Common myeloid progenitor, CD34-positive (primary cell): ENCODE results near the gene OR2A42. TPM values are rescaled to one million over a fixed set of nuclear protein-coding genes. Genes with fewer than 3 reads are reported as not detected.
"Not testable (repeated sequence)": the region's sequence is repeated elsewhere in the genome, so short reads cannot be mapped to it uniquely, and the experiment has no call there.

ENCODE experiments used
- CTCF ChIA-PET: fragments of 350-600 bp; sonication (Branson Sonifier 250); formaldehyde crosslinking; loops from one replicate; lab custom pipeline; 2021; ENCODE audit warnings: antibody characterized with exemption; lab: Charles Lee
- POLR2A ChIA-PET: fragments of 350-600 bp; sonication (Branson Sonifier 250); formaldehyde crosslinking; loops from one replicate; lab custom pipeline; 2021; ENCODE audit warnings: antibody characterized with exemption; lab: Charles Lee
- DNase-seq, 3 donors: peaks; one replicate each; pipeline versions ENCODE4 v3.0.0 to v3.0.0-alpha.2; 2013
- H3K27ac ChIP-seq, 2 experiments: 1 replicate in 1 of 2; 2 replicates in 1 of 2; pipeline ENCODE4 v1.7.0; 2013; ENCODE audit warnings: inconsistent platforms in 2 of 2, low read length in 2 of 2, mild to moderate bottlenecking in 2 of 2, low read depth in 1 of 2, moderate library complexity in 1 of 2; ENCODE audit not compliant: severe bottlenecking in 2 of 2, insufficient read depth in 1 of 2, poor library complexity in 1 of 2
- H3K27me3 ChIP-seq, 5 experiments: replicated peaks in 2 of 5; 1 replicate in 3 of 5; 2 replicates in 2 of 5; pipeline versions ENCODE4 v1.6.1 to v1.7.0; 2013; ENCODE audit warnings: low read length in 4 of 5, mild to moderate bottlenecking in 2 of 5, moderate library complexity in 2 of 5, inconsistent platforms in 1 of 5; ENCODE audit not compliant: insufficient read depth in 5 of 5, control insufficient read depth in 4 of 5
- H3K36me3 ChIP-seq, 4 experiments: 1 replicate in 2 of 4; 2 replicates in 2 of 4; pipeline versions ENCODE4 v1.6.1 to v1.7.0; 2013; ENCODE audit warnings: low read length in 3 of 4, control low read depth in 1 of 4, mild to moderate bottlenecking in 1 of 4; ENCODE audit not compliant: control insufficient read depth in 4 of 4, insufficient read depth in 4 of 4
- H3K4me1 ChIP-seq, 4 experiments: 1 replicate in 3 of 4; 2 replicates in 1 of 4; pipeline versions ENCODE4 v1.6.1 to v1.7.1; 2013; ENCODE audit warnings: low read length in 3 of 4, mild to moderate bottlenecking in 3 of 4, control low read depth in 1 of 4, inconsistent platforms in 1 of 4, moderate library complexity in 1 of 4; ENCODE audit not compliant: control insufficient read depth in 4 of 4, insufficient read depth in 4 of 4; ENCODE audit errors: control extremely low read depth in 1 of 4
- H3K4me3 ChIP-seq, 7 experiments: 1 replicate in 4 of 7; 2 replicates in 3 of 7; pipeline versions ENCODE4 v1.5.1 to v1.7.0; 2013; ENCODE audit warnings: mild to moderate bottlenecking in 7 of 7, low read length in 6 of 7, moderate library complexity in 6 of 7, inconsistent platforms in 2 of 7, low read depth in 2 of 7, control low read depth in 1 of 7; ENCODE audit not compliant: insufficient read depth in 4 of 7, control insufficient read depth in 1 of 7; ENCODE audit errors: extremely low read depth in 1 of 7
- H3K9me3 ChIP-seq, 5 experiments: 1 replicate in 4 of 5; 2 replicates in 1 of 5; pipeline versions ENCODE4 v1.6.1 to v1.7.1; 2013; ENCODE audit warnings: low read length in 4 of 5, mild to moderate bottlenecking in 2 of 5, inconsistent platforms in 1 of 5, low read depth in 1 of 5, moderate library complexity in 1 of 5; ENCODE audit not compliant: control insufficient read depth in 4 of 5, insufficient read depth in 2 of 5; ENCODE audit errors: control extremely low read depth in 1 of 5
- WGBS: methylation state at CpG from one replicate; pipeline ENCODE4 v1.1.5; 2013; ENCODE audit not compliant: insufficient coverage; 5-methylcytosine and 5-hydroxymethylcytosine counted together
- polyA plus RNA-seq: library from polyadenylated mRNA; unstranded; fragments of 120-200 nt; gene quantifications from one replicate; pipeline ENCODE4 v1.2.1, GENCODE V29; 2013

OR2A42 gene, protein sequence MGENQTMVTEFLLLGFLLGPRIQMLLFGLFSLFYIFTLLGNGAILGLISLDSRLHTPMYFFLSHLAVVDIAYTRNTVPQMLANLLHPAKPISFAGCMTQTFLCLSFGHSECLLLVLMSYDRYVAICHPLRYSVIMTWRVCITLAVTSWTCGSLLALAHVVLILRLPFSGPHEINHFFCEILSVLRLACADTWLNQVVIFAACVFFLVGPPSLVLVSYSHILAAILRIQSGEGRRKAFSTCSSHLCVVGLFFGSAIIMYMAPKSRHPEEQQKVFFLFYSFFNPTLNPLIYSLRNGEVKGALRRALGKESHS
- 0.79 TPM for polyA plus RNA-seq

DNA sequence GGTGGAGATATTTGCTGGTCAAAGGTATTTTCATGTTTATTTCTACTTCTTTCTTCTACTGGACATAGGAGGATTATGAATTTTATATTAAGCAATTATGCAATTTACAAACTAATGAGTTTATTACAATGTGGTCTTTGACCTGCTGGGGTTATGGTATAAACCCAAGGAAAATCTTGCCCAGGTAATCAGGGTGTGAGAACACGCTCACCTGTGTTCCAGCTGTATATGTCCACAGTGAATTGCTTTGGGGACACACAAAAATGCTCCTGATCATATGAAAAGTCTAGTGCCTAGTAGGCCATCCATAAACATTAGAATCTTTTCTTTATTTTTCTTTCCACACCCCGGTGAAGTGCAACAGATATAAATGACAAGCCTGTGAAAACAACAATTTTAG lies at the start of gene OR2A42:
Gene OR2A42 (minus strand): TSS at position 241 of the 400 bp plus-strand sequence. CDS start 6,762 bp downstream, outside the sequence.
- WGBS, result no CpG with 5 or more reads among the region's 2 CpGs
- POLR2A ChIA-PET, H3K36me3 ChIP-seq, H3K4me3 ChIP-seq, H3K27ac ChIP-seq, H3K9me3 ChIP-seq, H3K4me1 ChIP-seq, CTCF ChIA-PET, H3K27me3 ChIP-seq, DNase-seq: not testable (repeated sequence)

DNA sequence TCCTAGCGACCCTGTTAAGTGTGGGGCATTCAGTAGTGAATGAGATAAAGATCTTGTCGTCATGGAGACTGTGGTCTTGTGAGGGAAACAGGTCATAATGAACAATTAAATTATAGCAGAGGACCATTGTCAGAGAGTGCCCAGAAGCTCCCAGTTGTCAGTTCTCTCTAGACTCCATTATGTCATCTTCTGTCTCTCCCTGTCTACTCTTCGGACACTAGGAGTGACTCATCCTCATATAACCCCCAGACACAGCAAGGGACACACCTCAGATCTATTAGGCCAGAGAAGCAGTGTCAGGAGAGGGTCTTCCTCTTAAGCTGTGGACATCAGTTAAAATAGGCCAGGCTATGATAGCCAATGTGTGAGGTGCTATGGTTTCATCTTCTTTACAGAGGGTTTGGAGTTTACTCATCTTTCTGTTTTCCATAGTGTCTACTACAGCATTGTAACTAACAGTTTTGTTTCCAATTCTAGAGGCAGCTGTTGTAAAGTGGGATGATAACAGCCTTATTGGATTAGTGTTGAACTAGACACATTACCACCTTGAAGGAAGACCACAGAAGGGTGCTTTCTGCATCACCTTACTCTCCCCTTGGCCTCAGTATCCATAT lies 47.9 kb upstream of the OR2A42 start:
- POLR2A ChIA-PET, H3K36me3 ChIP-seq, H3K4me3 ChIP-seq, CTCF ChIA-PET, DNase-seq, H3K27me3 ChIP-seq, H3K4me1 ChIP-seq, H3K9me3 ChIP-seq, H3K27ac ChIP-seq: not testable (repeated sequence)
- no CpG with 5 or more reads among the region's 3 CpGs for WGBS

DNA sequence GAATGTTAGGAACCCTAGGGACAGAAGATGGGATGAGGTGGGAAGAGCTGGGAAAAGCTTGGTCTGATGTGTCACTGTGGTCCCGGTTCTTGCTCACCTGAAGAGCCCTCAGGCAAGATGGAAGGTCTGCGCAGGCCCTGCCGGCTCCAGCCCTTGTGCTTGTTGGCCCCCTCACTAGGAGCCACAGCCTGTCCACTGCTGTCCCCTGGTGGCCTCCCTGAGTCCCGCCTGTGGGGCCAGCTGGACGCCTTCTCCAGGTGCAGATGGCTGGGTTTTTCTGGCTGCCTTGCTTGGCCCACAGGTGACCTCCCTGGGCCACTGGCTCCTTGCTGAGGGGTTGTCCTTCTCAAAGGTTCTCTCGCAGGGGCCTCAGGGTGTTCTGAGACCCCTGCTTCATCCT lies 44.3 kb upstream of the OR2A42 start:
- POLR2A ChIA-PET, H3K4me1 ChIP-seq, DNase-seq, CTCF ChIA-PET, H3K27me3 ChIP-seq, H3K27ac ChIP-seq, H3K4me3 ChIP-seq, H3K36me3 ChIP-seq, H3K9me3 ChIP-seq: not testable (repeated sequence)
- WGBS, result no CpG with 5 or more reads among the region's 6 CpGs

DNA sequence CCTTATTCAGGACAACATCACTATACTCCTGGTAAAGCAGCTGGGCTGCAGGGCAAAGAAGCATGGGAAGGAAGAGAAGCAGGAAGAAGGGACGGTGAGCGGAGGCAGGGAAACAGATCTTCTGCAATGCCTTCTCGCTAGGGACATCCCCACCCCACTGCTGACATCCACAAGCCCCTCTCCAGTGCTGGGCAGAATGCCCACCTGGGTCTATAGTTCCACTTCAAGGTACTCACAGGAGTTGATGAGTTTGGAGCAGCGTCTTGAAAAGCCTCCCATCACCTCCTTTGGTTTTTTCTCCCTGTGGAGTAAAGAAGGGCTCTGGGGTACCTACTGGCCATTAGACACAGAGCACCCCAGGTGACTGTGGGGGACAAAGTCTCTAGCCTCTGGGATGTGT lies 43.1 kb upstream of the OR2A42 start:
- H3K4me3 ChIP-seq, H3K27me3 ChIP-seq, POLR2A ChIA-PET, CTCF ChIA-PET, H3K27ac ChIP-seq, H3K36me3 ChIP-seq, DNase-seq, H3K4me1 ChIP-seq, H3K9me3 ChIP-seq: not testable (repeated sequence)
- WGBS, result 100% methylated on average over 1 of the region's 4 CpGs

GRCh38 chr7:144281981-144282380 lies 42.6 kb upstream of the OR2A42 start:
- CTCF ChIA-PET, result not testable (repeated sequence)

GRCh38 chr7:144280010-144280409 lies 40.6 kb upstream of the OR2A42 start:
- H3K4me3 ChIP-seq, H3K36me3 ChIP-seq, POLR2A ChIA-PET, H3K27me3 ChIP-seq, H3K9me3 ChIP-seq, H3K4me1 ChIP-seq, DNase-seq, H3K27ac ChIP-seq, CTCF ChIA-PET: not testable (repeated sequence)
- WGBS, result no CpG with 5 or more reads among the region's 6 CpGs

More at GRCh38 chr7:144281981-144282380, 42.6 kb upstream of the OR2A42 start:
- H3K27ac ChIP-seq, H3K4me3 ChIP-seq, H3K27me3 ChIP-seq, H3K4me1 ChIP-seq, POLR2A ChIA-PET, H3K9me3 ChIP-seq, DNase-seq, H3K36me3 ChIP-seq: not testable (repeated sequence)
- WGBS, result no CpG with 5 or more reads among the region's 8 CpGs

DNA sequence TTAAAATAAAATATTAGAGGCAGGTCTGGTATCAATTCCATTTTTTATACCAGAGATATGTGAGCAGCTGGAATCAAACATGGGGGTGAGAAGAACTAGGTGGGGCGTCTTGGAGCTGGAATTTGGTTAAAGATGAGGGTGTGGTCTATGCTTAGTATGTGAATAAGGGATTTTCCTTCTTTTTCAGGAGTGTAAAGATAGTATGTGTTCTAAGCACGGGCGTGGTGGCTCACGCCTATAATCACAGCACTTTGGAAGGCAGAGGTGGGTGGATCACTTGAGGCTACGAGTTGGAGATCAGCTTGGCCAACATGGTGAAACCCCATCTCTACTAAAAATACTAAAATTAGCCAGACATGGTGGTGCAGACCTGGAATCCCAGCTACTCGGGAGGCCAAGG lies 35.9 kb upstream of the OR2A42 start:
- DNase-seq, H3K9me3 ChIP-seq, H3K27ac ChIP-seq, H3K4me3 ChIP-seq, H3K27me3 ChIP-seq, POLR2A ChIA-PET, H3K36me3 ChIP-seq, H3K4me1 ChIP-seq, CTCF ChIA-PET: not testable (repeated sequence)
- no CpG with 5 or more reads among the region's 6 CpGs for WGBS
